CMK (cell line): ENCODE measurements around the gene ADAMTS14.
"Not testable (repeated sequence)": the region's sequence is repeated elsewhere in the genome, so short reads cannot be mapped to it uniquely, and the experiment has no call there.

Source experiments
- DNase-seq: peaks from one replicate; pipeline ENCODE4 v3.0.0-alpha.2; 2010; ENCODE audit warnings: low read depth

The ADAMTS14 gene

GRCh38 chr10:70672165-70673042 lies at the start of gene ADAMTS14:
Gene ADAMTS14 (plus strand): TSS chr10:70672506. CDS start chr10:70672803, 297 bp downstream.
- peak; percentile 90 for DNase-seq

- DNase-seq, result no peak
These were observed 49.8 kb upstream of the ADAMTS14 start for GRCh38 chr10:70622541-70622940.

GRCh38 chr10:70622981-70623844 lies 49.1 kb upstream of the ADAMTS14 start:
- DNase-seq, result no peak

- no peak for DNase-seq
These were observed 46.2 kb upstream of the ADAMTS14 start for GRCh38 chr10:70626056-70626455.

GRCh38 chr10:70629338-70629737 lies 43.0 kb upstream of the ADAMTS14 start:
- no peak for DNase-seq

GRCh38 chr10:70631735-70632134 lies 40.6 kb upstream of the ADAMTS14 start:
- DNase-seq, result not testable (repeated sequence)

- no peak for DNase-seq
These were observed 38.3 kb upstream of the ADAMTS14 start for GRCh38 chr10:70634011-70634410.

GRCh38 chr10:70634515-70634914 lies 37.8 kb upstream of the ADAMTS14 start:
- not testable (repeated sequence) for DNase-seq

GRCh38 chr10:70639640-70640383 lies 32.5 kb upstream of the ADAMTS14 start:
- DNase-seq, result not testable (repeated sequence)

- DNase-seq, result not testable (repeated sequence)
These were observed 29.0 kb upstream of the ADAMTS14 start for GRCh38 chr10:70643272-70643671.

- DNase-seq, result not testable (repeated sequence)
These were observed 27.3 kb upstream of the ADAMTS14 start for GRCh38 chr10:70644959-70645358.

GRCh38 chr10:70647086-70647485 lies 25.2 kb upstream of the ADAMTS14 start:
- no peak for DNase-seq

- no peak for DNase-seq
These were observed 23.9 kb upstream of the ADAMTS14 start for GRCh38 chr10:70648427-70648826.

GRCh38 chr10:70649526-70649925 lies 22.8 kb upstream of the ADAMTS14 start:
- no peak for DNase-seq

GRCh38 chr10:70650104-70650503 lies 22.2 kb upstream of the ADAMTS14 start:
- no peak for DNase-seq

GRCh38 chr10:70650718-70651117 lies 21.6 kb upstream of the ADAMTS14 start:
- no peak for DNase-seq

- DNase-seq, result no peak
These were observed 20.6 kb upstream of the ADAMTS14 start for GRCh38 chr10:70651661-70652060.

GRCh38 chr10:70652761-70653657 lies 19.3 kb upstream of the ADAMTS14 start:
- DNase-seq, result no peak

- no peak for DNase-seq
These were observed 17.0 kb upstream of the ADAMTS14 start for GRCh38 chr10:70655316-70655715.

GRCh38 chr10:70656489-70656888 lies 15.8 kb upstream of the ADAMTS14 start:
- no peak for DNase-seq

- no peak for DNase-seq
These were observed 15.3 kb upstream of the ADAMTS14 start for GRCh38 chr10:70657041-70657440.
